Neural progenitor cell (in vitro differentiated cells): ENCODE measurements around the gene PLG.

Source experiments
- EZH2 ChIP-seq: fragments of 200-600 bp; sonication (generic); IDR thresholded peaks from 2 replicates; pipeline ENCODE4 v1.6.1; 2017; ENCODE audit warnings: antibody characterized with exemption, mild to moderate bottlenecking, moderate library complexity
- EZH2phosphoT487 ChIP-seq: fragments of 200-600 bp; sonication (generic); IDR thresholded peaks from 2 replicates; pipeline ENCODE4 v1.6.1; 2017; ENCODE audit warnings: antibody characterized with exemption
- TF ChIP-seq, protein P1 (sequence below): fragments of 200-600 bp; sonication (generic); IDR thresholded peaks from 2 replicates; pipeline ENCODE4 v1.5.1; 2017; ENCODE audit warnings: antibody characterized with exemption, mild to moderate bottlenecking

DNA sequence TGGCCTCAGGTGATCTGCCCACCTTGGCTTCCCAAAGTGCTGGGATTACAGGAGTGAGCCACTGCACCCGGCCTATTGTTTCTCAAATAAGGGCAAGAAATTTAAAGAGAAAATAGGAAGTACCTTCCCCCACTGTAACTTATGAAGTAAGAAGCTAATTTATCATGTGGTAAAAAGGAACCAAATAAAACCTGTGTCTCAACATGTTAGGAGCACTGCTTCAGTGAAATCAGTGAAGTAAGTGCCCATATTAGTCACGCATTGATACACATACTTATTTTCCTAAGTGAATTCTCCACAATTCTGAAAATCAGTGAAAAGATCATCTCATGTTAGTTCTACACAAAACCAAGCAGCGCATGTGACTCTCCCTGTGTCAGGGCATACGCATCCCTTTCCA, 23.8 kb upstream of the PLG start:
- TF ChIP-seq, protein P1, sequence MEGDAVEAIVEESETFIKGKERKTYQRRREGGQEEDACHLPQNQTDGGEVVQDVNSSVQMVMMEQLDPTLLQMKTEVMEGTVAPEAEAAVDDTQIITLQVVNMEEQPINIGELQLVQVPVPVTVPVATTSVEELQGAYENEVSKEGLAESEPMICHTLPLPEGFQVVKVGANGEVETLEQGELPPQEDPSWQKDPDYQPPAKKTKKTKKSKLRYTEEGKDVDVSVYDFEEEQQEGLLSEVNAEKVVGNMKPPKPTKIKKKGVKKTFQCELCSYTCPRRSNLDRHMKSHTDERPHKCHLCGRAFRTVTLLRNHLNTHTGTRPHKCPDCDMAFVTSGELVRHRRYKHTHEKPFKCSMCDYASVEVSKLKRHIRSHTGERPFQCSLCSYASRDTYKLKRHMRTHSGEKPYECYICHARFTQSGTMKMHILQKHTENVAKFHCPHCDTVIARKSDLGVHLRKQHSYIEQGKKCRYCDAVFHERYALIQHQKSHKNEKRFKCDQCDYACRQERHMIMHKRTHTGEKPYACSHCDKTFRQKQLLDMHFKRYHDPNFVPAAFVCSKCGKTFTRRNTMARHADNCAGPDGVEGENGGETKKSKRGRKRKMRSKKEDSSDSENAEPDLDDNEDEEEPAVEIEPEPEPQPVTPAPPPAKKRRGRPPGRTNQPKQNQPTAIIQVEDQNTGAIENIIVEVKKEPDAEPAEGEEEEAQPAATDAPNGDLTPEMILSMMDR, result no peak
- TF ChIP-seq EZH2, result no peak
- no peak for TF ChIP-seq EZH2phosphoT487
